ENCODE data around the gene TREM1.
"Not testable (repeated sequence)": the region's sequence is repeated elsewhere in the genome, so short reads cannot be mapped to it uniquely, and the experiment has no call there.

DNA sequence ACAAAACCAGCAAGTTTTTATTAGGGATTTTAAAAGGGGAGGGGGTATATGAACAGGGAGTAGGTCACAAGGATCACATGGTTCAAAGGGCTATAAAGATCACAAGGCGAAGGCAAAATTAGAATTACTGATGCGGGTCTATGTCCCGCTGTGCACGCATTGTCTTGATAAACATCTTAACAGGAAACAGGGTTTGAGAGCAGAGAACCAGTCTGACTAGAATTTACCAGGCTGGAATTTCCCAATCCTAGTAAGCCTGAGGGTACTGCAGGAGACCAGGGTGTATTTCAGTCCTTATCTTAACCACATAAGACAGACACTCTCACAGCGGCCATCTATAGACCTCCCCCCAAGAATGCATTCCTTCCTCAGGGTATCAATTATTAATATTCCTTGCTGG, 10.8 kb upstream of the TREM1 start:
- TF ChIP-seq, protein P1, sequence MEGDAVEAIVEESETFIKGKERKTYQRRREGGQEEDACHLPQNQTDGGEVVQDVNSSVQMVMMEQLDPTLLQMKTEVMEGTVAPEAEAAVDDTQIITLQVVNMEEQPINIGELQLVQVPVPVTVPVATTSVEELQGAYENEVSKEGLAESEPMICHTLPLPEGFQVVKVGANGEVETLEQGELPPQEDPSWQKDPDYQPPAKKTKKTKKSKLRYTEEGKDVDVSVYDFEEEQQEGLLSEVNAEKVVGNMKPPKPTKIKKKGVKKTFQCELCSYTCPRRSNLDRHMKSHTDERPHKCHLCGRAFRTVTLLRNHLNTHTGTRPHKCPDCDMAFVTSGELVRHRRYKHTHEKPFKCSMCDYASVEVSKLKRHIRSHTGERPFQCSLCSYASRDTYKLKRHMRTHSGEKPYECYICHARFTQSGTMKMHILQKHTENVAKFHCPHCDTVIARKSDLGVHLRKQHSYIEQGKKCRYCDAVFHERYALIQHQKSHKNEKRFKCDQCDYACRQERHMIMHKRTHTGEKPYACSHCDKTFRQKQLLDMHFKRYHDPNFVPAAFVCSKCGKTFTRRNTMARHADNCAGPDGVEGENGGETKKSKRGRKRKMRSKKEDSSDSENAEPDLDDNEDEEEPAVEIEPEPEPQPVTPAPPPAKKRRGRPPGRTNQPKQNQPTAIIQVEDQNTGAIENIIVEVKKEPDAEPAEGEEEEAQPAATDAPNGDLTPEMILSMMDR (IDR thresholded peaks at IDR 0.05), result not testable (repeated sequence)
- not testable (repeated sequence) for TF ChIP-seq POLR2AphosphoS5 (IDR thresholded peaks at IDR 0.05); EP300 (IDR thresholded peaks at IDR 0.05; ENCODE audit: low read depth)
